ENCODE results near the gene GMNN. TPM values are rescaled to one million over a fixed set of nuclear protein-coding genes. Genes with fewer than 3 reads are reported as not detected.

The GMNN gene
- total RNA-seq, 1 donor from 2014 or later = 8.1 TPM

GRCh38 chr6:24807584-24807983 is 32.8 kb downstream of the GMNN start:
- intact Hi-C loops (cut with DNase I) = no loop called here
- H3K9me3 ChIP-seq = no peaks in the 10 kb centered on the region
- no peak for TF ChIP-seq CTCF (IDR thresholded peaks at IDR 0.05)
- no peaks in the 10 kb centered on the region for H3K4me1 ChIP-seq
- no peak for DNase-seq (ENCODE audit: low spot score in 2 of 2)
- H3K27ac ChIP-seq = no peak overlapping the region
- H3K36me3 ChIP-seq = no peaks in the 10 kb centered on the region
- no peak overlapping the region for H3K4me3 ChIP-seq
- no peaks in the 10 kb centered on the region for H3K27me3 ChIP-seq

GRCh38 chr6:24809728-24810127 is 35.0 kb downstream of the GMNN start:
- H3K9me3 ChIP-seq = no peaks in the 10 kb centered on the region
- DNase-seq (ENCODE audit: low spot score in 2 of 2) = no peak
- H3K27ac ChIP-seq = no peak overlapping the region
- intact Hi-C loops (cut with DNase I) = no loop called here
- no peaks in the 10 kb centered on the region for H3K36me3 ChIP-seq
- H3K4me3 ChIP-seq = no peak overlapping the region
- H3K27me3 ChIP-seq = no peaks in the 10 kb centered on the region
- no peak for TF ChIP-seq CTCF (IDR thresholded peaks at IDR 0.05)
- H3K4me1 ChIP-seq = no peaks in the 10 kb centered on the region

GRCh38 chr6:24818346-24818745 is 43.6 kb downstream of the GMNN start:
- H3K4me3 ChIP-seq = no peak overlapping the region
- no peak for TF ChIP-seq CTCF (IDR thresholded peaks at IDR 0.05)
- H3K9me3 ChIP-seq = no peaks in the 10 kb centered on the region
- no peak overlapping the region for H3K27ac ChIP-seq
- H3K4me1 ChIP-seq = no peaks in the 10 kb centered on the region
- H3K36me3 ChIP-seq = no peaks in the 10 kb centered on the region
- no peaks in the 10 kb centered on the region for H3K27me3 ChIP-seq
- DNase-seq (ENCODE audit: low spot score in 2 of 2) = no peak
- intact Hi-C loops (cut with DNase I) = no loop called here

GRCh38 chr6:24821860-24822444 is 47.2 kb downstream of the GMNN start:
- intact Hi-C loops (cut with DNase I) = no loop called here
- Histone ChIP-seq H3K9me3 (no peaks in the 10 kb centered on the region), H3K4me3 (no peak overlapping the region), H3K27ac (no peak overlapping the region), H3K27me3 (no peaks in the 10 kb centered on the region), H3K4me1 (no peaks in the 10 kb centered on the region), H3K36me3 (no peaks in the 10 kb centered on the region)
- DNase-seq (ENCODE audit: low spot score in 2 of 2) = no peak
- no peak for TF ChIP-seq CTCF (IDR thresholded peaks at IDR 0.05)

GRCh38 chr6:24822696-24823095 is 48.0 kb downstream of the GMNN start:
- Histone ChIP-seq H3K4me1 (no peaks in the 10 kb centered on the region), H3K9me3 (no peaks in the 10 kb centered on the region), H3K27ac (no peak overlapping the region), H3K27me3 (no peaks in the 10 kb centered on the region), H3K36me3 (no peaks in the 10 kb centered on the region), H3K4me3 (no peak overlapping the region)
- no peak for TF ChIP-seq CTCF (IDR thresholded peaks at IDR 0.05)
- no peak for DNase-seq (ENCODE audit: low spot score in 2 of 2)
- intact Hi-C loops (cut with DNase I) = no loop called here

- intact Hi-C loops (cut with DNase I) = no loop called here
- H3K4me3 ChIP-seq = no peak overlapping the region
- DNase-seq (ENCODE audit: low spot score in 2 of 2) = no peak
- H3K27ac ChIP-seq = no peak overlapping the region
- TF ChIP-seq CTCF (IDR thresholded peaks at IDR 0.05) = no peak
- no peaks in the 10 kb centered on the region for H3K36me3 ChIP-seq
- no peaks in the 10 kb centered on the region for H3K9me3 ChIP-seq
- H3K27me3 ChIP-seq = no peaks in the 10 kb centered on the region
- no peaks in the 10 kb centered on the region for H3K4me1 ChIP-seq
These were observed 48.4 kb downstream of the GMNN start for GRCh38 chr6:24823185-24823584.

Data from ascending aorta (tissue), 2 donors.